CD1c-positive myeloid dendritic cell (primary cell): Measurements from ENCODE around the gene NEK8.
"Not testable (repeated sequence)": the region's sequence is repeated elsewhere in the genome, so short reads cannot be mapped to it uniquely, and the experiment has no call there.

Experiments
- DNase-seq: peaks from one replicate; pipeline ENCODE4 v3.0.0-alpha.2; 2016; ENCODE audit errors: extremely low spot score

Gene NEK8

GRCh38 chr17:28725660-28726225 is 2.8 kb upstream of the NEK8 start:
- peak; percentile 53 for DNase-seq

DNA sequence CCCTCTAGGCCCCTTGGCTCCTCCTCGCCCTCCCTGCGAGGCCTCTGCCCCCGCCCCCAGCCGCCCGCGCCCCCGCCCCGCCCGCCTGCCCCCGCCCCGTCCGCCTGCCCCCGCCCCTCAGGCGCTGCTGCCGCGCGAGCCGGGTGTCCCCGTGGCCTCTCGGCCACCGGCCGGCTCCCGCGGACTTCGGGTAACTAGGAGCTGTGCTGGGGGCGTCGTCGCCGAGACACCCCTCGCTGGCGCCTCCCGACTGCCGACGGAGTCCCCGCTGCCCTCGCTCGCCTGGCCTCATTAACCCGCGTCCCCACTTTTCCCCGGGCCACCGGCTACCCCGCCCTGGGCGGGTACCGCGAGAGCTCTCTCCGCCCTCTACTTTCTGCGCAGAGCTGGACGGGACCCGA is 2.4 kb upstream of the NEK8 start, which contains the start of gene TLCD1:
Gene TLCD1, minus strand, starts transcription at position 8 of the 401 bp plus-strand sequence. CDS start 136 bp downstream, outside the sequence.
- DNase-seq, result peak; percentile 69

DNA sequence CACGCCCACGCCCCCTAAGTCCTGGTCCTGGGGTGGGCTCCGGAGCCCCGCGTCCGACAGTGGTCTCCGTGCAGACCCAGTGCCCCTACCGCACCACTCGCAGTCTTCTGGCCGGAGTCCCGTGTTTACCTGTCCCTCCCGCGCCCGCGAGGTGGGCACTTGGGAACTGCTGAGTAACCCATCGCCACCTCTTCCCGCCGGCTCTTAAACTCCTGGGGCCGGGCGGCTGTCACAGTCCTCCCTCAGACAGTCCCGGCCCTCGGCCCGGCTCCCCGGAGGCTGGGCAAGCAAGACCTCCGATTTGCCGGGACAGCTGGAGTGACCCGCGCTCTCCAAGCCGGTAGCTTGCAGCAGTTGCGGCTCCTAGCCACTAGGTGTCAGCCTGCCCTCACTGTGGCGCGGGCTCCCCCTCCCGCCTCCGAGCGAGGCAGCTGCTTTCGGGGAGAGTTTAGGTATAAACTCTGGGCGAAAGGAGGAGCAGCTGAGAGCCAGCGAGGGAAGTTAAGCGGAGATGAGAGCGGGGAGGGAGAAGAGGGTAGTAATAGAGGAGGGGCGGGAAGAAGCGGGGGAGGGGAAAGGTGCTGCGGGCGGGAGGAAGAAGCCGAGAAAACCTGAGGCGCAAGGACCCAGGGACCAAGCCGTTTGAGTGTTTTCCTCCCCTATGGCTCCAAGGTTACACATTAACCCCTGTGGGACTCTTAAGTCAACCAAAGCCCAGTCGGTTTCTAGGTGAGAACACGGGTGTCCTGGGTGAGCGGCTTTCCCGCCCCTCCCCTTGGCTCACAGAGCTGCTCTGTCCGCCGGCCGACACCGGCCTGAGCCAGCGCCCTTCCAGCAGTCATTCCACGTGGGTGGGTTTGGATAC is 1.7 kb upstream of the NEK8 start:
- DNase-seq, result peak; percentile 96

GRCh38 chr17:28729950-28730330 is 1.4 kb downstream of the NEK8 start:
- DNase-seq, result no peak

- no peak for DNase-seq
These were observed 4.8 kb downstream of the NEK8 start for GRCh38 chr17:28733346-28733745.

- DNase-seq, result no peak
These were observed 6.2 kb downstream of the NEK8 start for GRCh38 chr17:28734712-28735241.

DNA sequence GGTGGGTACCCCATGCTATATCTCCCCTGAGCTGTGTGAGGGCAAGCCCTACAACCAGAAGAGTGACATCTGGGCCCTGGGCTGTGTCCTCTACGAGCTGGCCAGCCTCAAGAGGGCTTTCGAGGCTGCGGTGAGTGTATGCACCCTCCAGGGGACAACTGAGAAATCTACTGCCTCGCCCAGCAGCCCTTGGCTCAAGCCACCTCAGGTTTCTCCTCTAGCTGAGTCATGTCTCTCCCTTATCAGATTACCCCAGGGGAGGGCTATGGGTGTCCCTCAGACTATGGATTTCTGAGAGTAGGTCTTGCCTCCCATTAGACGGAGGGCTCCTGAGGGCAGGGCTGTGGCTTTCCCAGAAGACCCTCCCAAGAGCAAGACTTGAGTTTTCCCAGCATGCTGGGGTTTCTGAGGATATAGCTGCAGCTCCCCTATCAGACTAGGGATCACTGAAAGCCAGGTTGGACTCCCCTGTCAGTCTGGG is 6.7 kb downstream of the NEK8 start:
- no peak for DNase-seq

DNA sequence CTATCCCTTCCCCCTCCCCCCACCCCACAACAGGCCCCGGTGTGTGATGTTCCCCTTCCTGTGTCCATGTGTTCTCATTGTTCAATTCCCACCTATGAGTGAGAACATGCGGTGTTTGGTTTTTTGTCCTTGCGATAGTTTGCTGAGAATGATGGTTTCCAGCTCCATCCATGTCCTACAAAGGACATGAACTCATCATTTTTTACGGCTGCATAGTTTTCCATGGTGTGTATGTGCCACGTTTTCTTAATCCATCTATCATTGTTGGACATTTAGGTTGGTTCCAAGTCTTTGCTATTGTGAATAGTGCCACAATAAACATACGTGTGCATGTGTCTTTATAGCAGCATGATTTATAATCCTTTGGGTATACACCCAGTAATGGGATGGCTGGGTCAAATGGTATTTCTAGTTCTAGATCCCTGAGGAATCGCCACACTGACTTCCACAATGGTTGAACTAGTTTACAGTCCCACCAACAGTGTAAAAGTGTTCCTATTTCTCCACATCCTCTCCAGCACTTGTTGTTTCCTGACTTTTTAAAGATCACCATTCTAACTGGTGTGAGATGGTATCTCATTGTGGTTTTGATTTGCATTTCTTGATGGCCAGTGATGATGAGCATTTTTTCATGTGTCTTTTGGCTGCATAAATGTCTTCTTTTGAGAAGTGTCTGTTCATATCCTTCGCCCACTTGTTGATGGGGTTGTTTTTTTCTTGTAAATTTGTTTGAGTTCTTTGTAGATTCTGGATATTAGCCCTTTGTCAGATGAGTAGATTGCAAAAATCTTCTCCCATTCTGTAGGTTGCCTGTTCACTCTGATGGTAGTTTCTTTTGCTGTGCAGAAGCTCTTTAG is 7.6 kb downstream of the NEK8 start:
- DNase-seq, result not testable (repeated sequence)

- no peak for DNase-seq
These were observed 8.7 kb downstream of the NEK8 start for GRCh38 chr17:28737316-28737715.

DNA sequence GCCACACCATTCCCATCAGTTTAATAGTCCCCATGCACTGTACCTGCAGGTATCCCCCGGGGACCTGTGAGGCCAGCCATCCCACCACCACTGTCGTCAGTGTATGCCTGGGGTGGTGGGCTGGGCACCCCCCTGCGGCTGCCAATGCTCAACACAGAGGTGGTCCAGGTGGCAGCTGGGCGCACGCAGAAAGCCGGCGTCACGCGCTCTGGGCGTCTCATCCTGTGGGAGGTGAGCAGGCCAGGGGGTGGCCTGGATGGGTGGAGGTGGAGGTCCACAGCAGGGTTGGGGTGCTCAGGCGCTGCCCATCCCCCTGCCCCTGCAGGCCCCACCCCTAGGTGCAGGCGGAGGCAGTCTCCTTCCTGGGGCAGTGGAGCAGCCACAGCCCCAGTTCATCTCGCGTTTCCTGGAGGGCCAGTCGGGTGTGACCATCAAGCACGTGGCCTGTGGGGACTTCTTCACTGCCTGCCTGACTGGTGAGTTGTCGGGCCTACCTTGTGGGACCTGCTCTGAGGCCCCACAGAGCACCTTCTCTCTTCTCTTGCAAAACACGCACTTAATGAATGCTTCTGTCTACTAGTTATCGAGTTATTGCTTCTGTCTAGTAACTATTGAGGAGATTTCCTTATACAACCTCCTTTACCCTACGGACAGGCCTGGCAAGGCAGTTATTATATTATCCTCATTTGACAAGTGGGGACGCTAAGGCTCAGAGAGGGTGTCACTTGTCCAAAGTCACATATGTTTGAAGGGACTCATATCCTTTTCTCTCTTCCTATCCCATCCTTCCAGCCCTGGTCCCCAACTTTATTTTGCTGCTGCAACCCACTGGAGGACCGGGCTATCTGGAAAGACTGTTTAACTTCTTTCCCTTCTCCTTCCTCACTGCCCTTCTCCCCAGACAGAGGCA is 9.4 kb downstream of the NEK8 start:
- no peak for DNase-seq

DNA sequence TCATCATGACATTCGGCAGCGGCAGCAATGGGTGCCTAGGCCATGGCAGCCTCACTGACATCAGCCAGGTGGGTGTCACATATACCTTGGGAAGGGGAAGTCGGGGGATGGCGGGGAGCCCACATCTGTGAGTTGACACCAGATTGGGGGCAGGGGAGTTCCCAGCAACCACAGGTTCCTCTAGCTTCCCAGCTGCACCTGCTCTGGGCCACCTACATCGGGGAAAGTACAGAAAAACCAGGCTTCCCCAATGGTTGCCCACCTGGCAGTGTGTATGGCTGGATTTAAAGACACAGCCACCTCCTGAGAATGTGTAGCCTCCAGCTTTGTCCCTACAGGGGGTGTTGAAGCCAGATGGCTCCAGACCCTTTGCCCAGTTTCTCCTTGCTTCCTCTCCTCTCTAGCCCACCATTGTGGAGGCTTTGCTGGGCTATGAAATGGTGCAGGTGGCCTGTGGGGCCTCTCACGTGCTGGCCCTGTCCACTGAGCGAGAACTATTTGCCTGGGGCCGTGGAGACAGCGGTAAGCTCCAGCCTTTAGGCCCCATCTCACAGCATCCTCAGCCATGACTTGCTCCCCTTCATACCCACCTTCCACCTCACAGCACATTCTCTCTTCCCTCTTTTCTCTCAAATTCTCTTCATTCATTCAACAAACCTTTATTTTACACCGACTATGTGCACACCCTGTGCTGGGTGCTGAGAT is 10.2 kb downstream of the NEK8 start:
- DNase-seq, result peak; percentile 5

GRCh38 chr17:28740406-28741357 is 12.1 kb downstream of the NEK8 start:
- DNase-seq, result no peak

DNA sequence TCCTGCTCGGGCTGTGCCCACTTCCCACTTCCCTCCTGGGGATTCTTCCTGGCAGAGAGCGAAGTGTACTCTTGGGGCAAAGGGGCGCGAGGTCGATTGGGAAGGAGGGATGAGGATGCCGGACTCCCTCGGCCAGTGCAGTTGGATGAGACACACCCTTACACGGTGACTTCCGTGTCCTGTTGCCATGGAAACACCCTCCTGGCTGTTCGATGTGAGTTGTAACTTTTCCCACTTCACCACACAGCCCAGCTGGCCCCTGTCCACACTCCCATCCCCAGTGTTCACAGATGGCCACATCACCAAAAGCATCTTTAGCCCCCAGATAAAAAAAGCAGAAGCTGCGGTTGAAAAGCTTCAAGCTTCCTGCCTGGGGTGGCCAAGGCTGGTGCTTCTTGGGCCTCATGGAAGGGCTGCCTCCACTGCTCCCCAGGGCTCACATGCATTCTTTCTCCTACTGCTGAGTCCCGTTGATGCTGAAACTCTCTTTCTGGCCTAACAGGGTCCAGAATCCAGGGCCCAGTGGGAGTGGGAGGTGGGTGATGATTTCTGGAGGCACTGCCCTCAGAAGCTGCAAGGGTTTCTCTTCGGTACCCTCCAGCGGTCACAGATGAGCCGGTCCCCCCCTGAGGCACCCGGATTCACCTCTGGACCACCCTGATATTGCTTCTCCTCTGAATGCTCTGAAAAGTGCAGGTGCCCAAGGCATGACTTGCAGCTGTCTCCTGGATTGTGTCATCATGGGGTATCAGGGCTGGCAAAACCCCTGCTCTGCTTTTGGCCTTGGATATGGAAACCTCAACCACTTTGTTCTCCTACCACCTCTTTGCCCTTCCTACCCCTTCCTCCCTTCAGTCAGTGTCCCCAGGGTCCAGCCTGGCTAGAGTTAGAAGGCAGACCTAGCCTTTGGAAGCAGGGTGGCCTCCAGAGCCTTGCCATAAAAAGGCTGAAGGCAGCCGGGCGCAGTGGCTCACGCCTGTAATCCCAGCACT is 13.1 kb downstream of the NEK8 start:
- peak; percentile 80 for DNase-seq

GRCh38 chr17:28743243-28744103 is 14.9 kb downstream of the NEK8 start, which contains the start of gene TRAF4:
TSS of gene TRAF4 (plus strand) at chr17:28744011. CDS start at chr17:28744113, 102 bp downstream.
- peak; percentile 94 for DNase-seq

DNA sequence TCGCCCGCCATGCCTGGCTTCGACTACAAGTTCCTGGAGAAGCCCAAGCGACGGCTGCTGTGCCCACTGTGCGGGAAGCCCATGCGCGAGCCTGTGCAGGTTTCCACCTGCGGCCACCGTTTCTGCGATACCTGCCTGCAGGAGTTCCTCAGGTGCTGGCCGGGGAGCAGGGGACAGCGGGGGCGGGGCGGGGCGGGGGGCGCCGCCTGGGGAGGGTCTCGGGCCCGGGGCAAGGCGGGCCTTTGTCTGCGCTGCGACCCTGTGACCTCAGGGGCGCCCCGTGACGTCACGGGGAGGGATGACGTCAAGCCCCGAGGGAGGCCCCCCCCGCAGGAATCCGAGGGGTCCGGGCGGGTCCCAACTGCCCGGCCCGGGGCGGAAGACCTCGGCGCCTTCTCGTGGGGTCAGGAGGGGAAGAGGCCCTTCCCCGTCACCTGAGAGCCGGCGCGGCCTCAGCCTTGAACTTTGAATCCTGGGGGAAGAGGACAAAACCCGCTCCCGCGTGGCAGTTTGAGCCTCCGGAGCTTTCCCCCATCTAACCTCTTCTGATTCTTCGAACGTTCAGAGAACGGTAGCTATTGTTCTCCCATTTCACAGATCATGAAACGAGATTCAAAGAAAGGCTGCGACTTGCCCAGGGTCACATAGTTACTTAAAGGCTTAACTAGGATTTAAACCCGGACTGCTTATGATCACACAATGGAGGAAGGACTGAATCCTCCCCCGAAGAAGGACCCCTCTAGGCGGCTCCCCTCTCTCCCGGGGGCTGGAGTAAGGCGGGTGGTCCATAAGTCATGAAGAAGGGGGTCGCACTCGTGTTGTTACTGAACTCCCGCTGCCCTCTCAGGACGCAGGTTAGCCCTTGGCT is 15.8 kb downstream of the NEK8 start:
- DNase-seq, result peak; percentile 57
